ENCODE data around the gene DCD. TPM values are rescaled to one million over a fixed set of nuclear protein-coding genes. Genes with fewer than 3 reads are reported as not detected.

DCD gene
- total and polyA plus RNA-seq, 4 donors = not detected

GRCh38 chr12:54595471-54595870 is 52.7 kb downstream of the DCD start:
- Histone ChIP-seq H3K9me3 (ENCODE audit: control insufficient read depth, low read length) (no peaks in the 10 kb centered on the region), H3K4me3 (ENCODE audit: low read length in 2 of 2) (no peak overlapping the region), H3K4me1 (ENCODE audit: control insufficient read depth in 1 of 2, insufficient read depth in 2 of 2, low read length in 2 of 2) (no peaks in the 10 kb centered on the region), H3K27me3 (ENCODE audit: control insufficient read depth in 1 of 2, insufficient read depth in 2 of 2, low read length in 1 of 2) (no peaks in the 10 kb centered on the region), H3K27ac (ENCODE audit: low read depth in 1 of 2, low read length in 2 of 2) (no peak overlapping the region), H3K36me3 (ENCODE audit: control insufficient read depth in 1 of 2, insufficient read depth in 2 of 2, low read length in 1 of 2) (no peaks in the 10 kb centered on the region)
- peak in 1 of 2 donors; percentile 16 for DNase-seq
- intact Hi-C loops (cut with DNase I) = loop anchor here in 1 of 2 donors (10.0 kb wide), 1 partner anchor 71 kb away; no protein-coding TSS in a partner anchor
- WGBS, 2 donors = 76 to 83% methylated on average over 3 of the region's 3 CpGs
- ATAC-seq (ENCODE audit: low FRiP score) = no peak

Other genes with a start within 250 kb of the DCD start
- gene ITGA5, start 229.1 kb downstream of the DCD start, total RNA-seq = 1,000 to 10,000 TPM in 1 of 2 donors, 100 to 1,000 TPM in 1; 241 to 1,416 TPM
- 100 to 1,000 TPM in 1 of 2 donors, 10 to 100 TPM in 1; 26.5 to 464 TPM for gene ITGA5, start 229.1 kb downstream of the DCD start, polyA plus RNA-seq
- gene GTSF1, start 174.8 kb downstream of the DCD start, total RNA-seq = not detected
- gene GTSF1, start 174.8 kb downstream of the DCD start, polyA plus RNA-seq = 1 to 10 TPM in 1 of 2 donors, not detected in 1; 1.5 TPM
- 10 to 100 TPM; 39.8 to 47.7 TPM for gene NCKAP1L, start 150.6 kb downstream of the DCD start, total RNA-seq
- gene NCKAP1L, start 150.6 kb downstream of the DCD start, polyA plus RNA-seq = 1 to 10 TPM; 3.4 to 5.4 TPM
- 10 to 100 TPM; 23.1 to 63.4 TPM for gene PDE1B, start 98.8 kb downstream of the DCD start, total RNA-seq
- 10 to 100 TPM in 1 of 2 donors, 1 to 10 TPM in 1; 6.6 to 38.6 TPM for gene PDE1B, start 98.8 kb downstream of the DCD start, polyA plus RNA-seq
- 10 to 100 TPM in 1 of 2 donors, 1 to 10 TPM in 1; 9.0 to 13.6 TPM for gene PPP1R1A, start 59.7 kb downstream of the DCD start, total RNA-seq
- gene PPP1R1A, start 59.7 kb downstream of the DCD start, polyA plus RNA-seq = 10 to 100 TPM in 1 of 2 donors, 1 to 10 TPM in 1; 4.7 to 15.8 TPM
- gene LACRT, start 13.5 kb downstream of the DCD start, total RNA-seq = not detected
- not detected for gene LACRT, start 13.5 kb downstream of the DCD start, polyA plus RNA-seq
- not detected for gene MUCL1, start 206.2 kb upstream of the DCD start, total RNA-seq
- not detected for gene MUCL1, start 206.2 kb upstream of the DCD start, polyA plus RNA-seq